Tibial nerve (tissue), 4 donors: Measurements from ENCODE around the gene MACF1. TPM values are rescaled to one million over a fixed set of nuclear protein-coding genes. Genes with fewer than 3 reads are reported as not detected.

Experiments used
- DNase-seq, 2 donors: peaks; one replicate each; pipeline ENCODE4 v3.0.0-alpha.2; 2019; ENCODE audit warnings: low spot score in 2 of 2
- H3K27ac ChIP-seq, 4 donors: fragments of 200-600 bp; sonication (generic) in 3 of 4; one replicate each; pipeline ENCODE4 v1.5.1; 2017 to 2019; ENCODE audit warnings: mild to moderate bottlenecking in 1 of 4
- H3K27me3 ChIP-seq, 2 donors: fragments of 200-600 bp; sonication (generic) in 1 of 2; one replicate each; pipeline versions ENCODE4 v1.5.1 to v1.6.0; 2017 to 2019
- H3K36me3 ChIP-seq, 3 donors: fragments of 200-600 bp; sonication (generic); one replicate each; pipeline ENCODE4 v1.5.1; 2018 to 2019
- H3K4me1 ChIP-seq, 4 donors: fragments of 200-600 bp; sonication (generic) in 3 of 4; one replicate each; pipeline ENCODE4 v1.5.1; 2017 to 2019
- H3K4me3 ChIP-seq, 4 donors: fragments of 200-600 bp; sonication (generic) in 3 of 4; one replicate each; pipeline ENCODE4 v1.5.1; 2017 to 2019; ENCODE audit warnings: mild to moderate bottlenecking in 1 of 4, moderate library complexity in 1 of 4
- H3K9me3 ChIP-seq, 4 donors: fragments of 200-600 bp; sonication (generic) in 3 of 4; one replicate each; pipeline ENCODE4 v1.5.1; 2017 to 2019
- EP300 ChIP-seq, 2 donors: sonication (generic); formaldehyde crosslinking; IDR thresholded peaks; one replicate each; pipeline ENCODE4 v1.6.1; 2017; ENCODE audit warnings: antibody characterized with exemption in 2 of 2, mild to moderate bottlenecking in 1 of 2
- POLR2A ChIP-seq, 2 donors: fragments of 450-650 bp; IDR thresholded peaks; one replicate each; pipeline ENCODE4 v1.6.1; 2017; ENCODE audit warnings: antibody characterized with exemption in 2 of 2, mild to moderate bottlenecking in 2 of 2, moderate library complexity in 2 of 2
- WGBS, 2 donors: methylation state at CpG; one replicate each; pipeline ENCODE4 v1.1.5; 2018; 5-methylcytosine and 5-hydroxymethylcytosine counted together
- total RNA-seq, 4 donors: library from RNA; depleted of rRNA; stranded (reverse); fragments of >200 nt; gene quantifications; one replicate each; pipeline ENCODE4 v1.1.0, GENCODE V29; 2016
- TF ChIP-seq, protein P1 (sequence below), 5 experiments: fragments of 200-600 bp in 3 of 5; fragments of 450-650 bp in 2 of 5; sonication (generic) in 3 of 5; IDR thresholded peaks; one replicate each; pipeline ENCODE4 v1.5.1; 2016 to 2019; ENCODE audit warnings: antibody characterized with exemption in 5 of 5, mild to moderate bottlenecking in 3 of 5, moderate library complexity in 2 of 5

The MACF1 gene
- total RNA-seq, 4 donors from 2014 or later, result 214 to 296 (median 244) TPM

DNA sequence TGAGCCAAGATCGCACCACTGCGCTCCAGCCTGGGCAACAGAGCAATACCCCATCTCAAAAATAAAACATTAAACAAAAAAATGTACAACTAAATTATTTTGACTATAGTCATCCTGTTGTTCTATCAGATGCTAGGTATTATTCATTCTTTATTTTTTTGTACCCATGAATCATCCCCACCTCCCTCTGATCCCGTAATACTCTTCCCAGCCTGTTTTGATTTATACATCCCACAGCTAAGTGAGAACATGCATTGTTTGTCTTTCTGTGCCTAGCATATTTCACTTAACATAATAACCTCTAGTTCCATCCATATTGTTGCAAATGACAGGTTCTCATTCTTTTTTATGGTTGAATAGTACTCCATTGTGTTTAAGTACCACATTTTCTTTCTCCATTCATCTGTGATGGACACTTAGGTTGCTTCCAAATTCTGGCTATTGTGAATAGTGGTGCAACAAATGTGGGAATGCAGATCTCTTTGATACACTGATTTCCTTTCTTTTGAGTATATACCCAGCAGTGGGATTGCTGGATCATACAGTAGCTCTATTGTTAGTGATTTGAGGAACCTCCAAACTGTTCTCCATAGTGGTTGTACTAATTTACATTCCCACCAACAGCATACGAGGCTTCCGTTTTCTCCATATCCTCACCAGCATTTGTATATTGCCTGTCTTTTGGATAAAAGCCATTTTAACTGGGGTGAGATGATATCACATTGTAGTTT lies 84.4 kb downstream of the MACF1 start:
- WGBS, 2 donors, result 90 to 92% methylated on average over 5 of the region's 5 CpGs
- TF ChIP-seq POLR2A (IDR thresholded peaks at IDR 0.05) (no peak), EP300 (IDR thresholded peaks at IDR 0.05) (no peak)
- TF ChIP-seq, protein P1, sequence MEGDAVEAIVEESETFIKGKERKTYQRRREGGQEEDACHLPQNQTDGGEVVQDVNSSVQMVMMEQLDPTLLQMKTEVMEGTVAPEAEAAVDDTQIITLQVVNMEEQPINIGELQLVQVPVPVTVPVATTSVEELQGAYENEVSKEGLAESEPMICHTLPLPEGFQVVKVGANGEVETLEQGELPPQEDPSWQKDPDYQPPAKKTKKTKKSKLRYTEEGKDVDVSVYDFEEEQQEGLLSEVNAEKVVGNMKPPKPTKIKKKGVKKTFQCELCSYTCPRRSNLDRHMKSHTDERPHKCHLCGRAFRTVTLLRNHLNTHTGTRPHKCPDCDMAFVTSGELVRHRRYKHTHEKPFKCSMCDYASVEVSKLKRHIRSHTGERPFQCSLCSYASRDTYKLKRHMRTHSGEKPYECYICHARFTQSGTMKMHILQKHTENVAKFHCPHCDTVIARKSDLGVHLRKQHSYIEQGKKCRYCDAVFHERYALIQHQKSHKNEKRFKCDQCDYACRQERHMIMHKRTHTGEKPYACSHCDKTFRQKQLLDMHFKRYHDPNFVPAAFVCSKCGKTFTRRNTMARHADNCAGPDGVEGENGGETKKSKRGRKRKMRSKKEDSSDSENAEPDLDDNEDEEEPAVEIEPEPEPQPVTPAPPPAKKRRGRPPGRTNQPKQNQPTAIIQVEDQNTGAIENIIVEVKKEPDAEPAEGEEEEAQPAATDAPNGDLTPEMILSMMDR (IDR thresholded peaks at IDR 0.05), result no peak
- peaks cover 0 to 86% (median 4%) of the 10 kb centered on the region in 3 donors for H3K36me3 ChIP-seq
- H3K4me1 ChIP-seq, result no peaks in the 10 kb centered on the region
- no peaks in the 10 kb centered on the region for H3K9me3 ChIP-seq
- no peak overlapping the region for H3K27ac ChIP-seq
- no peak overlapping the region for H3K4me3 ChIP-seq
- no peak for DNase-seq
- H3K27me3 ChIP-seq, result no peaks in the 10 kb centered on the region

DNA sequence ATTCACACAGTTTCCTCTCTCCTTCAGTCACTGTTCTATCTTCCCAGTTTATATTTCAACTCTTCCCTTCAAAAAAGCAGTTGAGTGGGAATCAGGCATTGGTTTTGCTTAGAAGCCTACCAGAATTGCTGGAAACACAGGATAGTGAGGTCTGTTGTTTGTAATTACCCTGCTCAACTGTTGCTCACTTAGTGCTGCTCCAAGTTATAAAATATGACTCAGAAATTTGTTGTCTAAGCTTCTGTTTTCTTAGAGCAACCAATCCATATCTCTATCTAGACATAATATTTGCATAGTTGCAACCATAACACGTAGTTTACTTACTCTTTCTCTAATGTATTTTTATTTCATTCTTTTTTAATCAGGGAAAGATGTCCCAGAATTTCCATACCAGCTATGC lies 87.9 kb downstream of the MACF1 start:
- TF ChIP-seq, protein P1 (IDR thresholded peaks at IDR 0.05), result no peak
- TF ChIP-seq POLR2A (IDR thresholded peaks at IDR 0.05) (no peak), EP300 (IDR thresholded peaks at IDR 0.05) (no peak)
- WGBS, 2 donors, result 89 to 96% methylated on average over 1 of the region's 1 CpG

DNA sequence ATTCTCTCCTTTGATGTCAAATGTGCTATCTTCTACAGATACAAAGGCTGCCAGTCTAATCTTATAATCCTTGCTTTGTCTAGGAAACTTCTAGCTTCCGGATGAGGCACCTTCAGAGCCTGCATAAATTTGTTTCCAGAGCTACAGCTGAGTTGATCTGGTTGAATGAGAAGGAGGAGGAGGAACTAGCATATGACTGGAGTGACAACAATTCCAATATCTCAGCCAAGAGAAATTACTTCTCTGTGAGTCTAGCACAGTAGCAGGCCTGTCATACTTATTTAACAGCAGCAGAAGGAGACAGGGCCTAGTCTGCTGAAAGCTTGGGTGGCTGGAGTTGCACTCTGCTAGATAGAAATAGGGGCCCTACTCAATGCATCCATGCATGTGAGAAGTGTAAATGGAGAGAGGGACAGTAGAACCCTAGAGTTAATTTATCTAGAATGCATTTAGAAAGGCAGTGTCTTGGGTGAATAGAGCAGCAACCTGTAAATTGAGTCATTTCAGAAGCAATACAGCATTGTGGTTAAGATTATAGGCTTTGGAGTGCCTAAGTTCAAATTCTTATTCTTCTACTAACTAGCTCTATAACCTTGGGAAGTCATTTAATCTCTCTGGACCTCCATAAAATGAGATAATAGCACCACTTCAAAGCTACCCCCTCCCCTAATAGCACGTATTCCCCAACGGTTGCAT lies 89.0 kb downstream of the MACF1 start:
- WGBS, 2 donors, result 57 to 72% methylated on average over 3 of the region's 3 CpGs
- no peaks in the 10 kb centered on the region for H3K9me3 ChIP-seq
- no peak for TF ChIP-seq POLR2A (IDR thresholded peaks at IDR 0.05)
- TF ChIP-seq EP300 (IDR thresholded peaks at IDR 0.05), result no peak
- TF ChIP-seq, protein P1 (IDR thresholded peaks at IDR 0.05), result no peak
- no peaks in the 10 kb centered on the region for H3K27me3 ChIP-seq
- H3K4me3 ChIP-seq, result no peak overlapping the region
- H3K4me1 ChIP-seq, result no peaks in the 10 kb centered on the region
- DNase-seq, result no peak
- H3K27ac ChIP-seq, result no peak overlapping the region
- H3K36me3 ChIP-seq, result peaks cover 0 to 79% (median 2%) of the 10 kb centered on the region in 3 donors

More for the DNA sequence above, 87.9 kb downstream of the MACF1 start:
- Histone ChIP-seq H3K27ac (no peak overlapping the region), H3K4me1 (no peaks in the 10 kb centered on the region), H3K36me3 (peaks cover 0 to 86% (median 4%) of the 10 kb centered on the region in 3 donors), H3K9me3 (no peaks in the 10 kb centered on the region), H3K4me3 (no peak overlapping the region), H3K27me3 (no peaks in the 10 kb centered on the region)
- DNase-seq, result no peak

DNA sequence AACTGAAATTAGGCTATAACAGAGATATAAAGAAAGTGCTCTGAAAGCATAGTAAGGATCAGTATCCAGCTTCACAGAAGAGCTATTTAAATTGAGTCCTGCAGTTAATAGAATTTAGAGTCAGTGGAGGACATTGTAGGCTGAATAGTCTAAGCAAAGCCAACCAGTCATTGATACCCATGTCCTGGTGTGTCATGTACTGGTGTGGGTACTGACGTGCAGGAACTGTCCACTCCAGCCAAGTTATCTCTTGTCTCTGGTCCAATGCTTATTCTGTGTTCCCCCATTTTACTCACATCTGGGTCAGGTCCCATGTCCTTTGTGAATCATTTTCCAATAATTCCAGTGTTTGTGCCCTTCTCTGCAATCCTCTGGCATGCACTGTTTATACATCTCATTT lies 90.0 kb downstream of the MACF1 start:
- 61 to 74% methylated on average over 1 of the region's 1 CpG for WGBS, 2 donors
- Histone ChIP-seq H3K4me1 (no peaks in the 10 kb centered on the region), H3K36me3 (peaks cover 0 to 77% (median 0%) of the 10 kb centered on the region in 3 donors), H3K4me3 (no peak overlapping the region), H3K27me3 (no peaks in the 10 kb centered on the region), H3K27ac (no peak overlapping the region), H3K9me3 (no peaks in the 10 kb centered on the region)
- no peak for DNase-seq
- TF ChIP-seq, protein P1 (IDR thresholded peaks at IDR 0.05), result no peak
- no peak for TF ChIP-seq EP300 (IDR thresholded peaks at IDR 0.05)
- TF ChIP-seq POLR2A (IDR thresholded peaks at IDR 0.05), result no peak

DNA sequence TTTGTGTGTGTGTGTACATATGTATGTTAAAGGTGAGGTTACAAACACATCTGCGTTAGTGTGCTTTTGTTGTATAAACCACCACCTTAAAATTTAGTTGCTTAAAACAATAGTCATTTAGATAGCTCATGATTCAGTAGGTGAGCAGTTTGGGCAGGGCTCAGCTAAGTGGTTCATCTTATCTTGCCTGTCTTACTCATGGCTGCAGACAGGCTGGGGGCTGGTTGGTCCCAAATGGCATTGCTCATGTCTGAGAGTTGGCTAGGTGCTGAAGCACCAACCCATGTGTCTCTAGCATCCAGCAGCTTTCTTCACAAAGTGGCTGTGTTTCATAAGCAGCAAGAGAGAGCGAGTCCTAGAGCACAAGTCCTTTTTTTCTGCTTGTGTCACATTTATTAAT lies 91.4 kb downstream of the MACF1 start:
- peaks cover 0 to 87% (median 7%) of the 10 kb centered on the region in 3 donors for H3K36me3 ChIP-seq
- TF ChIP-seq POLR2A (IDR thresholded peaks at IDR 0.05), result no peak
- no peak for TF ChIP-seq EP300 (IDR thresholded peaks at IDR 0.05)
- TF ChIP-seq, protein P1 (IDR thresholded peaks at IDR 0.05), result no peak

More for the DNA sequence above, 91.4 kb downstream of the MACF1 start:
- H3K9me3 ChIP-seq, result no peaks in the 10 kb centered on the region
- no peaks in the 10 kb centered on the region for H3K4me1 ChIP-seq
- H3K27me3 ChIP-seq, result no peaks in the 10 kb centered on the region
- no peak for DNase-seq
- WGBS, 2 donors, result 94 to 96% methylated on average over 2 of the region's 2 CpGs
- no peak overlapping the region for H3K4me3 ChIP-seq
- no peak overlapping the region for H3K27ac ChIP-seq
